DOHH2 (cell line): ENCODE data around the gene CUTA.

Source experiments
- H3F3A ChIP-seq: fragments of 200-600 bp; sonication (generic), shearing (Covaris generic); 2 replicates; pipeline ENCODE4 v1.6.0; 2016; ENCODE audit warnings: antibody characterized with exemption, mild to moderate bottlenecking; ENCODE audit not compliant: control insufficient read depth, insufficient read depth
- H3K27ac ChIP-seq: fragments of 200-600 bp; sonication (generic); 2 replicates; pipeline ENCODE4 v1.5.1; 2014; ENCODE audit warnings: low read depth, mild to moderate bottlenecking, low read length, moderate library complexity
- H3K27me3 ChIP-seq: fragments of 200-600 bp; sonication (generic); 2 replicates; pipeline ENCODE4 v1.6.1; 2014; ENCODE audit warnings: mild to moderate bottlenecking, low read length, mixed read lengths; ENCODE audit not compliant: control insufficient read depth
- H3K36me3 ChIP-seq: fragments of 200-600 bp; sonication (generic); 2 replicates; pipeline ENCODE4 v1.6.1; 2014; ENCODE audit warnings: mild to moderate bottlenecking, low read length, moderate library complexity, mixed read lengths; ENCODE audit not compliant: control insufficient read depth
- H3K4me1 ChIP-seq: fragments of 200-600 bp; sonication (generic); 2 replicates; pipeline ENCODE4 v1.6.1; 2014; ENCODE audit warnings: mild to moderate bottlenecking, low read length, mixed read lengths; ENCODE audit not compliant: control insufficient read depth
- H3K4me2 ChIP-seq: fragments of 200-600 bp; sonication (generic); 2 replicates; pipeline ENCODE4 v1.6.0; 2014; ENCODE audit warnings: mild to moderate bottlenecking, low read length, moderate library complexity
- H3K4me3 ChIP-seq: fragments of 200-600 bp; sonication (generic); 2 replicates; pipeline ENCODE4 v1.5.1; 2014; ENCODE audit warnings: mild to moderate bottlenecking, low read length, mixed read lengths
- H3K79me2 ChIP-seq: fragments of 200-600 bp; sonication (generic); 2 replicates; pipeline ENCODE4 v1.6.1; 2014; ENCODE audit warnings: mild to moderate bottlenecking, low read length, mixed read lengths; ENCODE audit not compliant: control insufficient read depth
- H3K9me2 ChIP-seq: fragments of 200-600 bp; sonication (generic); replicated peaks from 2 replicates; pipeline ENCODE4 v1.6.1; 2014; ENCODE audit warnings: mild to moderate bottlenecking, low read length, mixed read lengths; ENCODE audit not compliant: control insufficient read depth
- H3K9me3 ChIP-seq: fragments of 200-600 bp; sonication (generic); 2 replicates; pipeline ENCODE4 v1.6.1; 2014; ENCODE audit warnings: antibody characterized with exemption, low read length, mixed read lengths; ENCODE audit not compliant: control insufficient read depth, insufficient read depth
- H4K20me1 ChIP-seq: fragments of 200-600 bp; sonication (generic); 2 replicates; pipeline ENCODE4 v1.6.0; 2014; ENCODE audit warnings: low read depth, mild to moderate bottlenecking, antibody characterized with exemption, low read length, moderate library complexity; ENCODE audit not compliant: control insufficient read depth, insufficient read depth
- CTCF ChIP-seq: fragments of 200-600 bp; sonication (generic); IDR thresholded peaks from one replicate; pipeline ENCODE4 v1.5.1; 2014; ENCODE audit warnings: antibody characterized with exemption, mild to moderate bottlenecking, low read depth, low read length; ENCODE audit not compliant: poor library complexity, severe bottlenecking
- EZH2phosphoT487 ChIP-seq: fragments of 200-600 bp; sonication (generic); IDR thresholded peaks from 2 replicates; pipeline ENCODE4 v1.6.1; 2017; ENCODE audit warnings: borderline replicate concordance, mild to moderate bottlenecking, antibody characterized with exemption, low read length, moderate library complexity, mixed read lengths

Gene CUTA

GRCh38 chr6:33429750-33430052 is 11.8 kb upstream of the CUTA start:
- peak overlapping the region; percentile 81 for H3K4me3 ChIP-seq
- peaks cover 57% of the 10 kb centered on the region for H3K79me2 ChIP-seq
- H3K4me1 ChIP-seq, result peaks cover 62% of the 10 kb centered on the region
- H3F3A ChIP-seq, result peaks cover 33% of the 10 kb centered on the region
- H3K27ac ChIP-seq, result peak overlapping the region; percentile 72
- no peaks in the 10 kb centered on the region for H3K9me2 ChIP-seq
- TF ChIP-seq EZH2phosphoT487 (no peak), CTCF (no peak)
- H3K4me2 ChIP-seq, result peak overlapping the region; percentile 97
- no peaks in the 10 kb centered on the region for H4K20me1 ChIP-seq
- no peaks in the 10 kb centered on the region for H3K27me3 ChIP-seq
- no peaks in the 10 kb centered on the region for H3K9me3 ChIP-seq
- peaks cover 3% of the 10 kb centered on the region; the same call in 1 of the 2 replicates for H3K36me3 ChIP-seq

- H3K27ac ChIP-seq, result peak overlapping the region; percentile 72
Measured at GRCh38 chr6:33428966-33429749, 11.3 kb upstream of the CUTA start.

GRCh38 chr6:33428224-33428965 is 10.5 kb upstream of the CUTA start:
- Histone ChIP-seq H3K36me3 (peaks cover 3% of the 10 kb centered on the region; the same call in 1 of the 2 replicates), H3K4me2 (peak overlapping the region; percentile 97), H3K4me3 (peak overlapping the region; percentile 81), H3K27ac (peak overlapping the region; percentile 72), H3F3A (peaks cover 33% of the 10 kb centered on the region), H3K27me3 (0 out of 2 replicates have a peak, but pooled peaks cover under 1% of the 10 kb centered on the region), H3K79me2 (peaks cover 61% of the 10 kb centered on the region), H3K9me3 (no peaks in the 10 kb centered on the region), H4K20me1 (no peaks in the 10 kb centered on the region), H3K9me2 (no peaks in the 10 kb centered on the region), H3K4me1 (peaks cover 68% of the 10 kb centered on the region)
- TF ChIP-seq CTCF, result peak; percentile 73
- no peak for TF ChIP-seq EZH2phosphoT487

More at GRCh38 chr6:33428966-33429749, 11.3 kb upstream of the CUTA start:
- H4K20me1 ChIP-seq, result no peaks in the 10 kb centered on the region
- H3K4me3 ChIP-seq, result peak overlapping the region; percentile 81
- TF ChIP-seq EZH2phosphoT487 (no peak), CTCF (no peak)
- H3K36me3 ChIP-seq, result peaks cover 3% of the 10 kb centered on the region; the same call in 1 of the 2 replicates
- no peaks in the 10 kb centered on the region for H3K9me3 ChIP-seq
- H3K4me1 ChIP-seq, result peaks cover 67% of the 10 kb centered on the region
- no peaks in the 10 kb centered on the region for H3K9me2 ChIP-seq
- H3K4me2 ChIP-seq, result peak overlapping the region; percentile 97
- H3K79me2 ChIP-seq, result peaks cover 61% of the 10 kb centered on the region
- H3F3A ChIP-seq, result peaks cover 33% of the 10 kb centered on the region
- no peaks in the 10 kb centered on the region for H3K27me3 ChIP-seq
